Measurements from ENCODE around the gene KRT83.

GRCh38 chr12:52280796-52281560, 40.2 kb downstream of the KRT83 start:
- no peak for TF ChIP-seq CTCF (IDR thresholded peaks at IDR 0.05; ENCODE audit: insufficient read depth, low read length)
- TF ChIP-seq REST (IDR thresholded peaks at IDR 0.05; ENCODE audit: insufficient replicate concordance, low read depth): no peak
- no peak for TF ChIP-seq SPI1 (IDR thresholded peaks at IDR 0.05; ENCODE audit: borderline replicate concordance, low read depth)
- no peak for TF ChIP-seq POLR2AphosphoS5 (IDR thresholded peaks at IDR 0.05; ENCODE audit: low read depth)
